Calu3 (cell line): ENCODE results near the gene XPO1. TPM values are rescaled to one million over a fixed set of nuclear protein-coding genes. Genes with fewer than 3 reads are reported as not detected.

Experiments
- BruUV-seq: library from RNA; stranded (reverse); fragments of 400-500 nt; replicated peaks from 2 replicates; lab custom pipeline; 2021; lab: Mats Ljungman, UMichigan
- CTCF ChIA-PET: fragments of 300-600 bp; sonication (Branson Sonifier 250); formaldehyde crosslinking; loops from one replicate; lab custom pipeline; 2022; ENCODE audit warnings: antibody characterized with exemption; lab: Charles Lee
- DNase-seq: peaks from one replicate; pipeline ENCODE4 v3.0.0; 2022
- H3K27ac Mint-ChIP-seq: one replicate; pipeline ENCODE4 v1.8.0; 2022; ENCODE audit warnings: mixed read lengths; ENCODE audit not compliant: unreplicated experiment
- H3K27me3 Mint-ChIP-seq: one replicate; pipeline ENCODE4 v1.8.0; 2022; ENCODE audit warnings: mixed read lengths; ENCODE audit not compliant: unreplicated experiment
- H3K36me3 Mint-ChIP-seq: one replicate; pipeline ENCODE4 v1.8.0; 2022; ENCODE audit warnings: mild to moderate bottlenecking, moderate library complexity, mixed read lengths; ENCODE audit not compliant: insufficient read depth, unreplicated experiment
- H3K4me1 Mint-ChIP-seq: one replicate; pipeline ENCODE4 v1.8.0; 2022; ENCODE audit warnings: mild to moderate bottlenecking, low read depth, mixed read lengths; ENCODE audit not compliant: unreplicated experiment
- H3K4me3 Mint-ChIP-seq: one replicate; pipeline ENCODE4 v1.8.0; 2022; ENCODE audit warnings: mild to moderate bottlenecking, low read depth, moderate library complexity, mixed read lengths; ENCODE audit not compliant: unreplicated experiment
- H3K9me3 Mint-ChIP-seq: one replicate; pipeline ENCODE4 v1.8.0; 2022; ENCODE audit warnings: low read depth, mixed read lengths; ENCODE audit not compliant: unreplicated experiment
- CTCF ChIP-seq: fragments of 200-600 bp; IDR thresholded peaks from one replicate; pipeline ENCODE4 v1.8.0; 2022; ENCODE audit warnings: antibody characterized with exemption; ENCODE audit not compliant: unreplicated experiment
- intact Hi-C: fragments of 100-400 bp; cut with micrococcal nuclease; formaldehyde crosslinking; loops from one replicate; pipeline ENCODE4 v1.10.0; 2022; ENCODE audit not compliant: unreplicated experiment
- total RNA-seq: library from RNA; stranded (reverse); gene quantifications from 2 replicates; pipeline ENCODE4 v1.2.3, GENCODE V29; 2022

XPO1 gene
- total RNA-seq, 1 experiment from 2014 or later = 214 TPM

- H3K4me1 Mint-ChIP-seq = no peaks in the 10 kb centered on the region
- no peaks in the 10 kb centered on the region for H3K9me3 Mint-ChIP-seq
- H3K36me3 Mint-ChIP-seq = peaks cover 90% of the 10 kb centered on the region
- H3K4me3 Mint-ChIP-seq = no peak overlapping the region
- no TSS peak for BruUV-seq
- CTCF ChIA-PET = no interaction called here
- no peaks in the 10 kb centered on the region for H3K27me3 Mint-ChIP-seq
- H3K27ac Mint-ChIP-seq = no peak overlapping the region
- intact Hi-C loops = no loop called here
- TF ChIP-seq CTCF = no peak
- no peak for DNase-seq
These were observed 25.3 kb downstream of the XPO1 start for GRCh38 chr2:61512768-61513398.

GRCh38 chr2:61510674-61511671, 27.2 kb downstream of the XPO1 start:
- no peaks in the 10 kb centered on the region for H3K9me3 Mint-ChIP-seq
- TF ChIP-seq CTCF = no peak
- intact Hi-C loops = no loop called here
- no peak for DNase-seq
- no peaks in the 10 kb centered on the region for H3K27me3 Mint-ChIP-seq
- H3K4me3 Mint-ChIP-seq = no peak overlapping the region
- CTCF ChIA-PET = no interaction called here
- H3K36me3 Mint-ChIP-seq = peaks cover 90% of the 10 kb centered on the region
- no peak overlapping the region for H3K27ac Mint-ChIP-seq
- no peaks in the 10 kb centered on the region for H3K4me1 Mint-ChIP-seq
- no TSS peak for BruUV-seq

GRCh38 chr2:61504949-61505348, 33.2 kb downstream of the XPO1 start:
- TF ChIP-seq CTCF = no peak
- CTCF ChIA-PET = no interaction called here
- Mint-ChIP-seq H3K4me1 (no peaks in the 10 kb centered on the region), H3K27me3 (no peaks in the 10 kb centered on the region), H3K4me3 (no peak overlapping the region), H3K9me3 (no peaks in the 10 kb centered on the region), H3K36me3 (peaks cover 81% of the 10 kb centered on the region), H3K27ac (no peak overlapping the region)
- intact Hi-C loops = no loop called here
- no TSS peak for BruUV-seq
- no peak for DNase-seq

- CTCF ChIA-PET = no interaction called here
- H3K27ac Mint-ChIP-seq = no peak overlapping the region
- no TSS peak for BruUV-seq
- peaks cover 75% of the 10 kb centered on the region for H3K36me3 Mint-ChIP-seq
- no peaks in the 10 kb centered on the region for H3K27me3 Mint-ChIP-seq
- no peaks in the 10 kb centered on the region for H3K9me3 Mint-ChIP-seq
- no peak for DNase-seq
- intact Hi-C loops = no loop called here
- no peaks in the 10 kb centered on the region for H3K4me1 Mint-ChIP-seq
- no peak overlapping the region for H3K4me3 Mint-ChIP-seq
- TF ChIP-seq CTCF = no peak
These were observed 39.1 kb downstream of the XPO1 start for GRCh38 chr2:61499060-61499459.
